NCI-H2107 treated with DMSO at 0.1 percent for 48 hours (cell line): Measurements from ENCODE around the gene SHROOM2.
"Not testable (repeated sequence)": the region's sequence is repeated elsewhere in the genome, so short reads cannot be mapped to it uniquely, and the experiment has no call there.

Source experiments
- DNase-seq: peaks from one replicate; lab custom pipeline; 2025; ENCODE audit not compliant: unreplicated experiment; lab: John Stamatoyannopoulos, UW

Gene SHROOM2

DNA sequence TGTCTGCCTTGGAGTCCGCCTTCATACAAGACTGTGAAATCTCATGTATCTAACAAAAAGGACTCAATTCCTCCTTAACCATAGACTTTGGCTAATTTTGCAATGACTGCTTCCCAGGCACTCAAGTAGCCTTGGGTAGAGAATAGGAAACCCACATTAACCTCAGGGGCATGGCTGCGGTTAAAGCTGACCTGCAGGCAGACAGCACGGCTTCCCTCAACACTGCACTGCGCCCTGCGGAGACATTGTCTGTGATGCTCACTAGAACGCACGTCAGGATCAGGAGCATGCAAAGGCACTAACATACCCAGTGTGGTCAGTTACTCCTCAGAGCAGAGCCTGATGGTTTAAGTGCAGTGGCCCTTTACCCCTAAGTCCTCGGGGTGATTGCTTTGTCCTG is 10.3 kb upstream of the SHROOM2 start:
- DNase-seq: no peak

DNA sequence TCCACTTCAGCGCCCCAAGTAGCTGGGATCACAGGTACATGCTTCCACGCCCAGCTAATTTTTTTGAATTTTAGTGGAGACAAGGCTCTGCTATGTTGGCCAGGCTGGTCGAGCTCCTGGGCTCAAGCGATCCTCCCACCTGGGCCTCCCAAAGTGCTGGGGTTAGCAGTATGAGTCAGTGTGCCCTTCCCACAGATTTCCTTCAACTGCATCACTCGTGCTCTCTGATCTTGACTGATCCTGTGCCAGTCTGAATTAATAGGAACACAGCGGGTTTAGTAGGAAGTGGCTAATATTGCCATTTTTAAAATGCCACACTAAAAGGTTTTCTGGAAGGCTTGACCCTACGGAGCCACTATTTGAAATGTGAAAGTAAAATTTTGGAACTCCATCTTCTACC is 4.3 kb upstream of the SHROOM2 start:
- no peak for DNase-seq

DNA sequence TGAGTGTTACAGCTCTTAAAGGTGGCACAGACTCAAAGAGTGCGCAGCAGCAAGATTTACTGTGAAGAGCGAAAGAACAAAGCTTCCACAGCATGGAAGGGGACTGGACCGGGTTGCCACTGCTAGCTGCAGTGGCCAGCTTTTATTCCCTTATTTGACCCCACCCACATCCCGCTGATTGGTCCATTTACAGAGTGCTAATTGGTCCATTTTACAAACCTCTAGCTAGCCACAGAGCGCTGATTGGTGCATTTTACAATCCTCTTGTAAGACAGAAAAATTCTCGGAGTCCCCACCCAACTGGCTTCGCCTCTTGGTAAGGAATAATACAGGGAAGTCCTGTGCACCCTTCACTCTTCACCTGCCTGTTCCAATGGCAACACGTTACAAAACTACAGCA is 1.9 kb upstream of the SHROOM2 start:
- no peak for DNase-seq

DNA sequence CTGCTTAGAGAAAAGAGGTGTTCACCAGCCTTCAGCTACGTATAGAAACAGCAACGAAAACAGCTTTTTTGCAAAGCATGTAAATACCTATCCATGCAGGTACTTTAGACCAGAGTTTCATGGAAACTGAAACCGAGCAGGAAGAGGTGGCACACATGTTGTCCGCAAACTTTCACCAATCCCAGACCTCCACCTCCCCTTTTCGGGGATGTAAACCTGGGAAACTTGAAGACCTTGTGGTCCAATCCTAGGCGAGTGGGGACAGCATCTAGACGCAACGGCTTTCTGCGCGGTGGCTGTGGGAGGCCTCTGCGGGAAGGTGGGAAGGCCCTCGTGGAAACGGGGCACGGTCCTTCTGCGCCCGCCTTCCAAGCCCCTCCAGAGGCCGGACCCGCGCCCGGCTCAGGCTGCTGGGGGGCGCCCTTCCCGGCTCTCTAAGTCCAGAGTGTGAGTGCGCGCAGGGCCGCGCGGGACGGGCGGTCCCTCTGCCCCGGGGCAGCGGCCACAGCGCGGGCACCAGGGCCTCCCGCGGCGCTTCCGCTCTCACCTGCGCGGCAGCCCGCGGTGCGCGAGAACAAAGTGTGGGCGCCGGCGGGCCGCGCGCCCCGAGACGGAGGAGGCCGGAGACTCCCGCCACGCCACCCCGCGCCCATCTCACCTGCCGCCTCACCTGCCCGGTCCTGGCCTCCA is 830 bp upstream of the SHROOM2 start:
- no peak for DNase-seq

DNA sequence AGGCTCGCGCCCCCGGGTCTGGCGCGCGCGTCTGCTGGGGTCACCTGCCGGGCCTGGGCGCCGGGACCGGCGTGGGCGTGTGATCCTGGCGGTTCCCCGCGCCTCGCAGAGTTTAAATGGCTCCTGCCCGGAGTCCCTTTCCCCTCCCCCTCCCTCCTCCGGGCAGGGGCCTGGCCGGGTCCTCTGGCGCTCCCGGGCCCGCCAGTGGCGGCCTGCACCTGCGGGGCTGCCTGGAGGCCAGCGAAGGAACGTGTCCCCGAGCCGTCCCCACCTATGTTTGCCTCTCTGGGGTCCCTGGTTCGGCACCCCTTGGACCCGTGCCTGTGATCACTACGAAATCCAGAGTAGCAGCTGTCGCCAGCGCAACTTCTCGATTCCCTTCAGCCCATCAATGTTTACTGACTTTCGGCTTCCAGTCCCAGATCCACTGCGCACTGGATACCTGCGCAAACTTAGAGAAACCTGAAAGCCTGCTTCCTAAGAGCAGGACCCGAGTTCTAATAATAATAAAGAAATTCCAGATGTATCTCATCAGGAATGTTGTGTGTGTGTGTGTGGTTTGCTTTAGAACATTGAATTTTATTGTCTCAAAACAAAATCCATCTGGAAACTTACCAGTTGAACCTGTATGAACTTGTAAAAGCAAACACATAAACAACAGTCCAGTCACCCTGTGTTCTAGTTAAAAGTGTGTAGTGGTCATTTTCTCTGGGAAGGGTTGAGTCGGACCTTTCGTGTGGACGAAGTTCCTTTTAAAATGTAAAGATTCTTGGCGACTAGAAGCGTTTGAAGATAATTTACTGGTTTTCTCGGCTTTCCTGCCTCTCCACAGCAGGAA is 788 bp downstream of the SHROOM2 start:
- DNase-seq: no peak

DNA sequence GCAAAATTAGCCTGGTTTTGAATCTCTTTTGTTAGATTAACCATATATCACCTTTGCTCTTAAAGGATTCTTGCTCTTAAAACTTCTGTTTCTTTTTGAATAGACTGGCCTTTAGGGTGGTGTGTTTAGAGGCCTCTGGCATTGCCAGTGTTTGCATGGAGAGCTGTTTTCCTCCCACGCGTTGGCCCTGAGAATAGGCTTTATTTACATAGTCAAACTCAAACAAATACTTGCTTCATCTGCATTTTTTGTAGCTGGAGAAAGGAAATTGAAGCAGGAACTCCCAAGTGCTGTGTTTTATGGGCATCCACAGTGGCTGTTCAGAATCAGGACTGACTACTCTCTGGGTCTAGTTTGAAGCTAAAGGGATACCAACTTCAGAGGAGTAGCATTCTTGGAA is 2.7 kb downstream of the SHROOM2 start:
- DNase-seq: no peak

DNA sequence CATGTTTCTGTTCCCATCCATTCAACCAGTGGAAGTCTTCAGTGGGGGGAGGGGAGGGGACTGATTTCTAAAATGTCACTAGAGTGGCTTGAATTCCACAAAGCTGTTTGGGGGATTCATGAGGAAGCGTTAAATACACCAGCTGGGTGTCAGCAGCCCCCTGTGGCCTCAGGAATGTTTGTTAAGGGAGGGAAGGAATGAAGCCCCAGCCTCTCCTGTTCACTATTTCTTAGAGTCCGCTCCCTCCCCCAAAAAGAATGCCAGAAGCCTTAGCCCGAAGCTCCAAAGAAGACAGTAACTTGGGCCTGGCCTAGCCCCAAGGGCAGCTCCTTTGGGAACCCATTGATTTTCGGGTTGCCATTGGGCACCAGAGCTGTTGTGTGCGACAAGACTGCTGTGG is 3.3 kb downstream of the SHROOM2 start:
- no peak for DNase-seq

DNA sequence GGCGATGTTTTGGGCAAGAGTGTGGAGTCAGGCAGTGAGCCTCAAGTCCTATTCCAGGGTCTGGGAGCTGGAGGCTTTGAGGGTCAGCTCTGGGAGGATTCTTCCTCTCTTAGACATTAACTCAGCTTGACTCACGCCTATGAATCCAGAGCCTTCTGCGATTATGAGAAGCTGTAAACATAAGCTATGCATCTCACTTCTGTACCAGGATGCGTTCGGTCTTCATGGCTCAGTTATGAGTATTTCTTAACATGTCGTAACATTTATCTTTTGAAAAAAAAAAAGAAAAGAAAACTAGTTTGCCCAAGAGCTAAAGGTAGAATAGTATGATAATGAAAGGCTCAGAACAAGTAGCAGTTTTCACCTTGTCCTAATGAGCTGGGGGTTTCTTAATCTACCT is 4.6 kb downstream of the SHROOM2 start:
- DNase-seq: no peak

DNA sequence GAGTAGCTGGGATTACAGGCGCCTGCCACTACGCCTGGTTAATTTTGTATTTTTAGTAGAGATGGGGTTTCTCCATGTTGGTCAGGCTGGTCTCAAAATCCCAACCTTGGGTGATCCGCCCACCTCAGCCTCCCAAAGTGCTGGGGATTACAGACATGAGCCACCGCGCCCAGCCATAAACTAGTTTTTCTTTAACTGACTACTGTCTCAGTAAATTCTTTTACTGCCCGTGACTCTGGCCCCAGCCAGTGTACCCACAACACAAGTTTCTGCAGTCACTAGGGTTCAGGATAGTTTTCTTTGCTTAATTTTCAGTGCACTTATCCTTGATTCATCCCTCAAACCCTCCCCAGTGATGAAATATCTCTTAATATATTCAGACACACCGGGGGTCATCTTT is 8.3 kb downstream of the SHROOM2 start:
- no peak for DNase-seq

DNA sequence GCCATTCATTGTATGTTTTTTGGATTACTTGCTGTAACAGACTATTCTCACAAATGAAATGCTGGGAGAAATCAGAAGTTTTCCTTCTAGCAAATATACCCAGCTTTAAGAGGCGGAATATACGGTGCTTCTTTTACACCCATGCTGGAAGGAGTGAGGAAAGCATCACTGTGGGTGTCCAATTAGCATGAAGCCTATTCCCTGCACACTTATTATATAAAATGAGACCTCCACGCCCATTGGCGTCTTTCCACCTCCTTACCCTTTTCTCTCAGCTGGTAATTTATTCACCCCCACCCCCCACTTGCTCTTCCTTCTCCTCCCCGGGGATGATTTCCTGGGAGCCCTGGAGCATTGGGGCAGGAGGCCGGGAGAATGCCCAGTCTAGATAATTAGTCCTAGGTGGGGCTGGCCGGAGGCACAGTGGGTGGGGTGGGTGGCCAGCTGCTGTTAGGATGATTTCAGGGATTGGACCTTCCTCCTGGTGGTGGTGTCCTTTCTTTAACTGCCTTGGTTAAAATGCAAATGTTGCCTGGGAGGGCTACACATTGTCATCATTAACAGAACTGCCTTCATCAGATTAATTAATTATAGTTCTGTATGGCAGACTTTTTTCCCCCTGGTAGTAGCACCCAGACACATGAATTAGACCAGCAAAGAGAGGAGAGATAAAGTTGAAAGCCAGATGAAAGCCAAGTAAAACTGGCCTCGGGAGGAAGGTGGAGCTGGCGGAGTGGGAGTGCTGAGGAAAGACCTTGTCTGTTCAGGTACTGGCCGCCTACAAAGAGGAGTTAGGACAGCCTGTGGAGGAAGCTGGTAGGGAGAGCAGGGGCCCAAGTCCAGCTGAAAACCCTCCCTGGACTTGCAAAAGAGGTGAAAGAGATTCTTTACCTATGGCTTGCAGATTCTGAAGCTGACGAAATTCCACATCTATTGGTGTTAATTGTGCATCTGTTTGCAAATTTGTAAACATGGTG is 11.4 kb downstream of the SHROOM2 start:
- no peak for DNase-seq

DNA sequence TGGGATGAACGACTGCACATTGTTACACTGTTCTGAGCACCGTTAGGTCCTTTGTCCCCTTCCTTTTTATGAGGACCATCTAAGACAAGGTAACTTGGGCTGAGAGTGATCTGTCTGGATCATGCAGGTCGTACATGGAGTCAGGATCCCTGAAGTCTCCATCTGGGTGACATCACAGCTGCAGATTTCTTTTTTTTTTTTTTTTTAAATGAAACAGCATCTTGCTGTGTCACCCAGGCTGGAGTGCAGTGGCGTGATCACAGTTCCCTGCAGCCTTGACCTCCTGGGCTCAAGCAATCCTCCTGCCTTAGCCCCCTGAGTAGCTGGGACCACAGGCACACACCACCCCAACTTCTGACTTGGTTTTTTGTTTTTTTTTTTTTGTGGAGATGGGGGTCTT is 16.5 kb downstream of the SHROOM2 start:
- no peak for DNase-seq

DNA sequence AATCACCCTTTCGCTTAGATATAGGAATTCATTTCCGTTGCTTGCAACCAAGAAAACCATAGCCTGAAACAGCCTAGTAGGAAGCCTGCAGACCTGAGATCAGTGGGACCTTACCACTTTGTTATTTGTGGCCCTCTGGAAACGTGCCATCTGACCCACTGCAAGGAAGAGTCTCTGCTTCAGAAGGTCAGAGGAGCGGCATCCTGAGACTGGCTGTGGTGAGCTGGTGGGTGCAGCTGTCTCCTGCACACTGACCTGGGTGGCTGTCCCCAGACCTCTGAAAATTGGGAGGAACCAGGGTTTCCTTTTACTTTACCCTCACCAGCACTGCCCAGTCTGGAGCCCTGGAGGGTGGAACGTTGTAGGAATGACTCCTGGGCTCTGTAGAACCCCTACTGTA is 18.2 kb downstream of the SHROOM2 start:
- no peak for DNase-seq

DNA sequence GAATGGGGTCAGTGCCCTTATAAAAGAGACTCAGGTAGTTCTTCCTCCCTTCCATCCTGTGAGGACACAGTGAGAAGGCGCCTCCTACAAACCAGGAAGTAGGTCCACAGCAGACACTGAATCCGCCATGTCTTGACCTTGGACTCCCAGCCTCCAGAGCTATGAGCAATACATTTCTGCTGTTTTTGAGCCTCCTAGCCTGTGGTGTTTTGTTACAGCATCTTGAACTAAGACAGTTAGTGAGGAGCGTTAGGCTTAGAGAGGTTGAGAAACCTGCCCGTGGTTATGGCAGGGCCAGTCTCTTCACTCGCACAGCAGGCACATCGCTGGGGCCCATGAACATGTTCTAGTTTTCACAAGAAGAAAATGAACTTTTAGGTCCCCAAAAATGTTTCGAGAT is 19.7 kb downstream of the SHROOM2 start:
- DNase-seq: no peak

DNA sequence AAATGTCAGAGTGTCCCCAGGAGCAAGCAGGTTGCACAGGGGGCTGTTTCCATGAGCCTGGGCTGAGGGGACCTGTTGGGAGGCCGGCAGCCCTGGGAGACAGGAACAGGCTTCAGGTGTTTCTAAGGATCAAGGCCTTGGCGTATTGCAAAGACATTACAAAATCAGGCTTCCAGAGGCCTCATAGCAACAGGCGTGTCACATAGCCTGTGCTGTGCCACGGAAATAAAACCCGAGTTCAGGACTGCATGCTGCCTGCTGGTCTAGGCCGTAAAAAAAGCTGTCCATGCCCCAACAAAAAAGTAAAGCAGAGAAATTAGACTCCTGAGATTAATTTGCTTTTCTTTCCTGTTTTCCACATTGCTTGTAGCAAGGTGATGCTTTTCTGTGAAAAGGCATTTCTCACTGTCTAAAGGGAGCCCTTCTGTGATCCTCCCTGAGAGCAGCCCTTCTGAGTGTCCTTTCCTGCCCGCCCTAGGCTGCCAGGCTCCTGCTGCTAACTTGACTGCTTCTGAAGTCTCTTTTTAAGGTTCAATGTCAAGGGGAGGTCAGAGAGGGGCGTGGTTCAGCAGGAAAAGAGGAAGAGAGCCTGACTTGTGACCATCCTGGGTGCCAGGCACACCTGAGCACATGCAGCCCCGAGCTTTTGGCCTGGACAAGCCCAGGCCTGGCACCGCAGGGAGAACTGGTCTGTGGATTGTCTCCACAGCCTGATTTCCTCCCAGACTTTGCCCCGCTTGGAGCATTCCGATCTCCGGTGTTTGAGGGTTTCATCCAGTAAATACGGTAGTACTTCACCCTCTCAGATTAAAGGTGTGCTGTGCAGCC is 21.3 kb downstream of the SHROOM2 start:
- no peak for DNase-seq

DNA sequence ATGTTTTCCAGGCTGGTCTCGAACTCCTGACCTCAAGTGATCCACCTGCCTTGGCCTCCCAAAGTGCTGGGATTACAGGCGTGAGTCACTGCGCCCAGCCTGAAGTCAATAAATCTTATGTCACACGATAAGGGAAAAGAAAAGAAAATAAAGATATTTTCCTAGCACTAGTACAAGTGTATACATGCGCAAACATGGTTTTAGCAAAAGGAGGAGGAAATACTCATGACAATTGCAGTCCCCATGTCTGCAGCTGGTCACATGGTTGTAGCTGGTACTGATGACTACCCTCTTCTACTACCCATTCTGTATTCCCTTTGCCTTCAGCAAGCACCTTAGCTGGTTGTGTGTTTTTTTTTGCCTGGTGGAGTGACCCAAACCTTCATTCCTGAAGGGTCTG is 23.6 kb downstream of the SHROOM2 start:
- DNase-seq: not testable (repeated sequence)

DNA sequence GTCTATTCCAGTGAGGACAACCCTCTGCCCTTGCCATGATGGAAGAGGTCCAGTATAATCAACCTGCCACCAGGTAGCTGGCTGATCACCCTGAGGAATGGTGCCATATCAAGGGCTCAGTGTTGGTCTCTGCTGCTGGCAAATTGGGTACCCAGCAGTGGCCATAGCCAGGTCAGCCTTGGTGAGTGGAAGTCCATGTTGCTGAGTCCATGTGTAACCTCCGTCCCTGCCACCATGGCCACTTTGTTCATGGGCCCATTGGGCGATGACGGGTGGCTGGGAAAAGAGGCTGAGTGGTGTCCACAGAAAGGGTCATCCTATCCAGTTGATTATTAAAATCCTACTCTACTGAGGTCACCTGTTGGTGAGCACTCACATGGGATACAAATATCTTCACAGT is 24.9 kb downstream of the SHROOM2 start:
- not testable (repeated sequence) for DNase-seq

DNA sequence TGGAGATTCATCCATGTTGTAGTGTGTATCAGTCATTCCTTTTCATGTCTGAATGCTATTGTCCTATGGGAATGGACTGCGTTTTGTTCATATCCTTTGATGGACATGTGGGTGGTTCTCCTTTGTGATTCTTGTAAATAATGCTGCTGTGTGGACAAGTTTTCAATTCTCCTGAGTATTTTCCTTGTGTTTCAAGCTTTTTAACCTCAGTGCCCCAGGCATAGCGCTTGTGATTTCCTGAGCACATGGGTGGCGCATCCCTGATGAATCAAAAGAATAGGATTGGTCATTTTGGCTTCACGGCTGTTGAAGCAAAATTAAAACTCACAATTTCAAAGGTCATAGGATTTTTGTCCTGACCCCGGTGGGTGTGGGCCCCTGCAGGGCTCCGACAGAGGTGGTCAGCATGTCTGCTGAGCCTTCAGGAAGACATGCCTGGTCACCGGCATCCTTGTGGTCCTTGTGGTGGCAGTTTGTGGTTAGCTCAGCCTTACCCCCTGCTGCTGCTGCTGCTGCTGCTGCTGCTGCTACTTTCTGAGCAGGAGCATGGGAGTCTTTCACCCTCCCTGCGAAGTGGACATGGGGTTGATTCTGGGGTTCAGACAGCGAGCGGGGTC is 30.0 kb downstream of the SHROOM2 start:
- DNase-seq: no peak

DNA sequence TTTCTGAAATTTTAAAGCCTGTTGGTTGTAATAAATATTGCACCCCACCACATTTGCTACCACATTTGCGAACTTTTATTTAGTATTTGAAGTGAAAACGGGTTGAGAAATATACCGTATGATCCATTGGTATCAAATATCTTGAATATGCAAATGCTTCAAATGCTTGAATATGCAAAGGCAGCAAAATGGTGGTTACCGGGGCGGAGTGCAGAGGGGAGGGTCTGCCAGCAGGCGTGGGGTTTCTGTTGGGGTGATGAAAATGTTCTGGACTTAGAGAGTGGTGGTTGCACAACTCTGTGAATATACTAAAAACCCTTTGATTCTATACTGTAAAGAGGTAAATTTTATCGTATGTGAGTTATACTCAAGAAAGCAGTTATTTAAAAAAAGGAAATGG is 35.3 kb downstream of the SHROOM2 start:
- no peak for DNase-seq

DNA sequence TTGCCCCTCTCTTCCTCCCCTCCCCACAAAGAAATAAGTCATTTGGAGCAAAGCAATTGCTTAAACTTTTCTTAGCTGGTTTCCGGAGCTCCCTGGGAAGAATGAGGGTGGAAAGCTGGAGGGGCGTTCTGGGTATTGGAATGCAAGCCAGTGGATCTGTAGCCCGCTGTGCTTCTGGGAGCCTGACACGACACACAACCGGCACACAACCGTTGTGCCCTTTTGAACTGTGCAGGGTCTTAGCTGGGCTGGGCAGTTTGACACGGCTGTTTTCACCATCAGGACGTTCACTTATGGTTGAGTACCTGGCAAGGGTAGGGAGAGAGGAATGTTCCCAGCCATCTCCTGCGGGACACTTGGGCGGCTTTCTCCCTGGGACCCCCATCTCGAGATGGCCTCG is 38.3 kb downstream of the SHROOM2 start:
- DNase-seq: no peak

DNA sequence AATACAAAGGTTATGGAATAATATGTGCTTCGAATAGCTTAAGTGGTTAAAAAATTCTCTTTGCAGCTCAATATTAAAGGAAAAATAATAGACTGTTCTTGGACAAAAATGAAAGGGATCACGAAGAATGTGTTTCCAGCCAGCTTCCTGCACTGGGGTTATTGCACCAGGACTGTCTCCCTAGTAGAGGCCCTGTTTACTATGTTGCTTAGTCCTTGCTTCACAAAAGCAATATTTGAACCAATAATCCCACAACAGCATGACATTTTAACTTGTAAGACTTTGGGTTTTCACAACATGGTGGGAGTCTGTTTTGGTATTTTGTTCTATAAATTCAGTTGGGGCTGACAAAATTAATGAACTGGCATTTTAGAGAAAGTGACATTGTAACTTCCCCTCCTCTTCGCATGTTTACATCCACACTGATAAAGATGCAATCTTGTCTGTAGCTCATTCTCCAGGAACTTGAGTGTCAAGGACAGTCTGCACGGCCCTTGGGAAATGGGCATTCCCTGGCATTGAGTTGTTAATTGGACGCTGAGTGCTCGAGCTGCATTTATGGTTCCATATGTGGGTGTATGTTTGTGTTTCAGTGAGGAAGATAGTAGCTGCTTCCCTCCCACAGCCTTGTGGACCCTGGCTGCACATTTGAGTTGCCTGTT is 39.0 kb downstream of the SHROOM2 start:
- DNase-seq: no peak
